ENCODE results near the gene SCGB2A2.

SCGB2A2 gene

GRCh38 chr11:62266558-62266957 is 3.4 kb upstream of the SCGB2A2 start:
- TF ChIP-seq CTCF (IDR thresholded peaks at IDR 0.05), result no peak

- no peak for TF ChIP-seq CTCF (IDR thresholded peaks at IDR 0.05)
Measured at GRCh38 chr11:62267050-62267449, 2.9 kb upstream of the SCGB2A2 start.

GRCh38 chr11:62267576-62267975 is 2.4 kb upstream of the SCGB2A2 start:
- no peak for TF ChIP-seq CTCF (IDR thresholded peaks at IDR 0.05)

- no peak for TF ChIP-seq CTCF (IDR thresholded peaks at IDR 0.05)
Measured at GRCh38 chr11:62273284-62273683, 3.3 kb downstream of the SCGB2A2 start.

GRCh38 chr11:62273789-62274275 is 3.9 kb downstream of the SCGB2A2 start:
- no peak for TF ChIP-seq CTCF (IDR thresholded peaks at IDR 0.05)

GRCh38 chr11:62280452-62280851 is 10.5 kb downstream of the SCGB2A2 start:
- TF ChIP-seq CTCF (IDR thresholded peaks at IDR 0.05), result no peak

GRCh38 chr11:62295504-62295903 is 25.5 kb downstream of the SCGB2A2 start:
- TF ChIP-seq CTCF (IDR thresholded peaks at IDR 0.05), result no peak

- TF ChIP-seq CTCF (IDR thresholded peaks at IDR 0.05), result no peak
Measured at GRCh38 chr11:62298975-62299374, 29.0 kb downstream of the SCGB2A2 start, which contains the start of gene SCGB1D4. Gene SCGB1D4, minus strand, starts transcription at chr11:62299075. Its CDS starts 65 bp downstream, at chr11:62299010.
